ENCODE results near the gene CIITA. TPM values are rescaled to one million over a fixed set of nuclear protein-coding genes. Genes with fewer than 3 reads are reported as not detected.

The CIITA gene
- total and polyA plus RNA-seq, 10 of the 15 experiments (the other 5 are each of a cell fraction or from before 2014, with no cell fraction given), result 11.5 to 145 (median 49.7) TPM

- TF ChIP-seq NFIC (IDR thresholded peaks at IDR 0.05; ENCODE audit: low read depth, low read length) (no peak), MYC (IDR thresholded peaks at IDR 0.05; ENCODE audit: insufficient read depth, insufficient read length, insufficient replicate concordance, low read length, severe bottlenecking) (no peak), HSF1 (IDR thresholded peaks at IDR 0.05; ENCODE audit: low read depth, low read length) (peak; percentile 74; the same call in 1 of the 2 replicates), BRCA1 (IDR thresholded peaks at IDR 0.05; ENCODE audit: low read depth, low read length) (no peak), IKZF1 (conservative IDR thresholded peaks at IDR 0.05) (peak; percentile 100), NR2C2 (IDR thresholded peaks at IDR 0.05; ENCODE audit: borderline replicate concordance, control insufficient read depth, insufficient read length, low read depth) (no peak), ZNF217 (IDR thresholded peaks at IDR 0.05) (no peak), ASH2L (IDR thresholded peaks at IDR 0.05; ENCODE audit: borderline replicate concordance, low read depth) (0 out of 2 replicates have a peak, but pooled peaks have one; percentile 36), CBX3 (IDR thresholded peaks at IDR 0.05; ENCODE audit: borderline replicate concordance, low read depth) (no peak), BCL3 (IDR thresholded peaks at IDR 0.05; ENCODE audit: borderline replicate concordance, insufficient read depth, low read depth, low read length, poor library complexity, severe bottlenecking) (no peak), PRDM15 (CRISPR knock-in tag; IDR thresholded peaks at IDR 0.05) (no peak), EGR1 (IDR thresholded peaks at IDR 0.05; ENCODE audit: borderline replicate concordance in 1 of 2, low read depth in 2 of 2, low read length in 2 of 2) (peak in 1 of 2 experiments; percentile 54; a peak in 1 of 3 replicates), CHD4 (IDR thresholded peaks at IDR 0.05) (no peak), EZH2 (IDR thresholded peaks at IDR 0.05; ENCODE audit: borderline replicate concordance, control insufficient read depth, low read depth, low read length) (no peak), LARP7 (IDR thresholded peaks at IDR 0.05) (peak; percentile 98), POLR2AphosphoS2 (IDR thresholded peaks at IDR 0.05; ENCODE audit: low read depth, low read length) (peak; percentile 87; the same call in 1 of the 2 replicates), HDAC2 (IDR thresholded peaks at IDR 0.05) (no peak), MEF2B (IDR thresholded peaks at IDR 0.05; ENCODE audit: partially characterized antibody, poor library complexity, severe bottlenecking) (no peak), IRF3 (IDR thresholded peaks at IDR 0.05) (no peak)
Measured at GRCh38 chr16:10944249-10945064, 67.5 kb downstream of the CIITA start, which contains the start of gene CLEC16A (continued).
